DMS 273 treated with DMSO at 0.1 percent for 48 hours (cell line): ENCODE data around the gene KRT38.
"Not testable (repeated sequence)": the region's sequence is repeated elsewhere in the genome, so short reads cannot be mapped to it uniquely, and the experiment has no call there.

ENCODE experiments used
- DNase-seq: peaks from one replicate; lab custom pipeline; 2025; lab: John Stamatoyannopoulos, UW

KRT38 gene

DNA sequence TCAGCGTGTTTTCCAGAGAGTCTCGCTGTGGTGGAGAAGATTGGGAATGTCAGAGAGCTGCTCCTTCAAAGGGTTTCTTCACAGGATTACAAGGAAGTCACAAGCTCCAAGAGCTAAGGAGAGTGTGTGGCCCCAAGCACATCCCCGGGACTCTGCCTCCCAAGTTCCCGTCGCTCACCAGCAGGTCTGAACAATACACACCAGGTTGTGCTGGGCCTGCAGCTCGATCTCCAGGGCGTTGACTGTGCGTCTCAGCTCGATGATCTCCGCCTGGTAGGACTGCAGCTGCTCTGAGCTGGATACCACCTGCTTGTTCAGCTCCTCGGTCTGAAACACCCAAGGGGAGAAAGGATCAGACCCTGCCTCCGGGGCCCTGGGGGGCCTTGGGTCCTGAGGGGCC lies 45.7 kb downstream of the KRT38 start:
- not testable (repeated sequence) for DNase-seq

DNA sequence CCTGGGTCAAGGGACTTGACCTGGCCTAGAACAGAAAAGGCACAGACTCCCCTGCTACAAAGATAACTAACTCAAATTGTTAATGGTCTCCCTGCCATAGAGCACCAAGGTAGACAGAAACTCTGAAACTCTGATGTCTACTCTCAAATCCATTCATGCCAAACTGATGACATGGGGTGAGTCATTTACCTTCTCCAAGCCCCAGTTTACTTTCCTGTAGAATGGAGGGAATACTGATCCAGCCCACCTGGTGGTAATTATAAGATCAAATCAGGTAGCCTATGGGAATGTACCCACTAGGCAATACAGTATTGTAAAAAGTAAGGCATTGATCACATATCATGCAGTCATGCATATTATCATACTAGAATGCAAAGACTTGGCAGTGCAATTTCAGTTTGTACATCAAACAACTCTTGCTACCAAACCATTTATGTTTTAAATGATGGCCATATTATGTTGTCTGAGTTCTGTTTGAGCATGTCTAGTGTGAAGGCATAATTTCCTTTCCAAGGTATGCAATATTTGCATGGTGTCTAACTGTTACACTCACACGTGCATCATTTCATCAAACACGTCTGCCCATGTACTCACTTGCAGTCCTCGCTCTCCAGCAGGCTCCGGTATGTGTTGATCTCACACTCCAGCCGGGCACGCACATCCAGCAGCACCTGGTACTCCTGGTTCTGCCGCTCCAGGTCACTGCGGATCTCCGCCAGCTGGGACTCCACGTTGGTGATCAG lies 46.4 kb downstream of the KRT38 start:
- no peak for DNase-seq

DNA sequence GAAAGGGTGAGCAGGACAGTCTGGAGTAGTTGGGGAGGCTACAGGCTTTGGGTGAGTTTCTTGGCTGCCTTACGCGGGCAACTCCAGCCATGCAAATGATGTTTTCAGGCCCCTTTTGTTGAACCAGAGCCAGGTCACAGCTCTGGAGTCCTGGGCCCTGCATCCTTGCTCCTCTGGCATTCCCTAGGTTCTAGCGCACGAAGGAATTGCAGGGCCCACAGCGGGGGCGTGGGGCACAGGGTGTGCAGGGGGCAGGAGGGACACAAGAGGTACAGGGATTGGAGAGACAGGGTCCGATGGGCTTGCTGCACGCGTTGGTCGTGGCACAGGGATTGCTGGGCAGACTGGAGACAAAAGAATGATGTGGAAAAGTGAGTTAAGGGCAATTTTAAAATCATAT lies 47.0 kb downstream of the KRT38 start:
- no peak for DNase-seq

DNA sequence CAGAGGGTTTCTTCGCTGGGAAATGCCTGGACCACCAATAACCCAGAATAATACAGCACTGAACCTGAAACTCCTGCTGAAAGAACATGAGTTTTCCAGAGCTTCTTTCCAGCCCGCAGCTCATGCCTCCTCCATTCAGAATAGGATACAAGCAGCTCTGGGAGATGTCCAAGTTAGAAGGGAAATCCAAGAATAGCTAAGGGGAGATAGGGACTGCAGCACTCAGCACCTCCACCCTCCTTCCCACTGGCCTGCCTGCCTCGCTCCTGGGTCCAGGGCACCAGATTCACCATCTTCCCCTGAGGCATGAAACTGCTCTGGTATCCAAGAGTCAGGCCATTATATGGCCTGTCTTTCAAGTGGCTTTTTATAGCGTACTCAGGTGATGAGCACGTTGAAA lies 47.5 kb downstream of the KRT38 start:
- no peak for DNase-seq

DNA sequence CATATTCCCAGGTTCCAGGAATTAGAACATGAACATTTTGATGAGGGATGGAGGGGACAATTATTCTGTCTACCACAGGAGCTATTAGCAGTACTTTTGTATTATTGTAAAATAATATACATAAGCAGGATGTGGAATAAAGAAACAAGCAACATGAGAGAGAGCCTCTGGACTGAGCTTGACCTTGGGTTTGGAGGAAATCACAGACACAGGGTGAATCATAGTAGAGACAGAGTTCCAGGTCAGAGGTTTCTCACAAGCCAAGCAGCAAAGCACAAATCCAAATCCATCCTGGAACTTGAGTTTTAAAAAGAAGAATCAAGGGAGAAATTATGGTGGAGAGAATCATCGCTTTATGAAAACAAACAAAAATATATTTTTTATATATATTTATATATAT lies 48.5 kb downstream of the KRT38 start:
- DNase-seq, result no peak

DNA sequence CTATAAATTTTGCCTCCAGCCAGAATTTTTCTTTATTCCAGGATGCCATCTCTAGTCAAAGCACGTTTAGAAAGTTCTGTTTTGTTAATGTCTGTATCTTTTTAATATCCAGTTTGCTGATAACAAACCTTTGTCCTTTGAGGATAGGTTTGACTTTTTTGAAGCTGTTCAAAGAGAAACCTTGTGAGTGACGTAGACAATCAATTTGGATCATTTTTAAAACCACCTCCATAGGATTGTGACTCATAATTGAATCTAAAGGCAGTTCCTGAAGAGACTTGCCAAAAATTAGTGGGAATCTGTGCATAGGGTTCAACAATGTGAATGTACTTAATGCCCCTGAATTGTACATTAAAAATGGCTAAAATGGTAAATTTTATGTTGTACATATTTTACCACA lies 49.2 kb downstream of the KRT38 start:
- DNase-seq, result no peak

DNA sequence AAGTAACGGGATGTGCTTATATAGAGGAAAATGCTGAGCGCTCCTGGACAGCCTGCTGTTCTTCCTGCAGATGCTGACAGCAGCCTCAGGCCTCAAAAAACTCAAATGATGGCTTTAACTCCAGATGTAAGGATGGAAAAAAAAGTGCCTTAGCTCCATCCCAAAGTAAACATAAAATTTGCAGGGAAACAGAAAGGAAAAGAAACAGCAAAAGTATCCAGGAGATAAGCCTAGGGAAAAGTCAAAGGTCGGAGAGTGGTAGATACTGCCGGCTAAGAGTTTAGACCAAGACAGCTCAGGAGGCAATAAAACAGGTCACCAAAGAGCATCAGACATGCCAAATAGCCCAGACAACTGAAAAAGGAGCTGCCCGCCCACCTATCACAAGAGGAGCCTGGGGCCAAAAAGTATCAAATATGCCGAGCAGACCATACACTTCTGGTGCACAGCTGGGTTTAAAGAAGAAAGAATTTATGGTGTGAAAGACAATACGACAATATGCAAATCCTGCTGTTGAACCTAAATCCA lies 50.3 kb downstream of the KRT38 start:
- no peak for DNase-seq

DNA sequence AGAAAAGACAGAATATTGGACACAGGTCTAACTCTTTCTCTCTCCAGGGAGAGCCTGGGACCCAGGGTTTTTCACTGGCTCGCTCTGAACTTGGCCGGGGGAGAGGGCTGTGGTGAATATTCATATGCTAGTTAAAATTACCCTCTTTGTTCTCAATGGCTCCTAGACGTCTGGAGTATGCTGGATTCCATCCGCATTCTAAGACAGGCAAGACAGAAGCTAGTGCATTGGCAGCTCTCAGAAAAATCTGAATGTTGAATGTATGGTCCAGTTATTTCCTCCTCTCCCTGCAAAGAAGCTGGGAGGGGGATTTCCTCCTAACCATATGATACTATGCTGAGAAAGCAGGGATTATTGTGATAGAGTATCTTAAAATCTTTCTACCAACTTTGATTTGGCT lies 53.1 kb downstream of the KRT38 start:
- DNase-seq, result no peak

DNA sequence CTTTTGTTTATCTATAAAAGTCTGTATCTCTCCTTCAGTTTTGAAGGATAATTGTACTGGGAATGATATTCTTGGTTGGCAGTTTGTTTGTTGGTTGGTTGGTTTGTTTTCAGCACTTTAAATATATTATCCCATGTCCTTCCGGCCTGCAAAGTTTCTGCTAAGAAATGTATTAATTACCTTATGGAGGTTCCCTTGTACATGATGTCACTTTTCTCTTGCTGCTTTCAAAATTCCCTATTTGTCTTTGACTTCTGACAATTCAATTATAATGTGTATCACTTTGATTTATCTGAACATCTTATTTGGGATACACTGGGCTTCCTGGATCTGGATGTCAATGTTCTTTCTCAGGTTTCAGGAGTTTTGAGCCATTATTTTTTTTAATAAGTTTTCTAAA lies 54.6 kb downstream of the KRT38 start:
- DNase-seq, result no peak
